ENCODE measurements around the gene DNAH2. TPM values are rescaled to one million over a fixed set of nuclear protein-coding genes. Genes with fewer than 3 reads are reported as not detected.
"Not testable (repeated sequence)": the region's sequence is repeated elsewhere in the genome, so short reads cannot be mapped to it uniquely, and the experiment has no call there.

Gene DNAH2
- total RNA-seq, 1 donor from 2014 or later = 0.10 TPM

DNA sequence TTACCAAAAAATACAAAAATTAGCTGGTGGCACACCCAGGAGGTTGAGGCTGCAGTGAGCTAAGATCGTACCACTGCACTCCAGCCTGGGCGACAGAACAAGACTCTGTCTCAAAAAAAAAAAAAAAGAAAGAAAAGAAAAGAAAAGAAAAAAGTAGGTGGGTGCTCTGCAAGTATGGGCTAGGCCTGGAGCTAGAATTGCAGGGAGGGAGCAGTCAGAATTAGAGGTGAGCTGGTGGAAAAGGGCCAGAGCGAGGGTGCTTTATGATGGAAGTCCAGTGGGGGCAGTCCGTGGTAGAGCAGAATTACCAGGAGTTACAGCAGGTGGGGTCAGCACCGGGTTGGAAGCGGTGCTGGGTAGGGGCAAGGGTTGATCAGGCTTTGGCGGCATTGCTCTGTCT lies 59.5 kb downstream of the DNAH2 start:
- no peak for DNase-seq

GRCh38 chr17:7780736-7781135 lies 63.2 kb downstream of the DNAH2 start:
- no peak for DNase-seq

GRCh38 chr17:7781429-7781828 lies 63.9 kb downstream of the DNAH2 start:
- DNase-seq = no peak

- DNase-seq = no peak
Measured at GRCh38 chr17:7782240-7782639, 64.7 kb downstream of the DNAH2 start.

DNA sequence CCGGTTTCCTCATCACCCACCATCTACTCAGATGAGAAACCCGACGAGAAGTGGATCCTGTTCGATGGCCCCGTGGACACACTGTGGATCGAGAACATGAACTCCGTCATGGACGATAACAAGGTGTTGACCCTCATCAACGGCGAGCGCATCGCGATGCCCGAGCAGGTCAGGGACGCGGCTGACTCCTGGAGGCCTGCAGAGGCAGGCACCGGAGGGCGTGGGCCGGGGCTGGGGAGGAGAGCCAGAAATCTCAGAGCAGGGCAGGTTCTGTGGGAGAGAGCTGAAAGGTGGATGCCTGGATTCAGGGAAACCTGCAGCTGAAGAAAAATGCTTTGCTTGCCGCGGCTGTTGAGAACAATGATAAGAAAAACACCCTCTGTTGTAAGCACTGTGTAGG lies 69.3 kb downstream of the DNAH2 start:
- no peak for DNase-seq

- no peak for DNase-seq
Measured at GRCh38 chr17:7789131-7789530, 71.6 kb downstream of the DNAH2 start.

DNA sequence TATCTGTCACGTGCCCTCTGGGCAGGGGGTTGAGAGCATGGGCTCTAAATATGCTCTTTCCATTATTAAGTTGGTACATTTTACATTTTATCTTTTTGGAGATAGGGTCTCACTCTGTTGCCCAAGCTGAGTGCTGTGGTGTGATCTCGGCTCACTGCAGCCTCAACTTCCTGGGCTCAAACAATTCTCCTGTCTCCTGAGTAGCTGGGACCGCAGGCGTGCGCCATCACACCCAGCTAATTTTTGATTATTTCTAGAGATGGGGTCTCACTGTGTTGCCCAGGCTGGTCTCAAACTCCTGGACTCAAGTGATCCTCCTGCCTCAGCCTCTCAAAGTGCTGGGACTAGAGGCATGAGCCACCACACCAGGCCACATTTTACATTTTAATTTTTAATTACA lies 72.6 kb downstream of the DNAH2 start:
- DNase-seq = no peak

DNA sequence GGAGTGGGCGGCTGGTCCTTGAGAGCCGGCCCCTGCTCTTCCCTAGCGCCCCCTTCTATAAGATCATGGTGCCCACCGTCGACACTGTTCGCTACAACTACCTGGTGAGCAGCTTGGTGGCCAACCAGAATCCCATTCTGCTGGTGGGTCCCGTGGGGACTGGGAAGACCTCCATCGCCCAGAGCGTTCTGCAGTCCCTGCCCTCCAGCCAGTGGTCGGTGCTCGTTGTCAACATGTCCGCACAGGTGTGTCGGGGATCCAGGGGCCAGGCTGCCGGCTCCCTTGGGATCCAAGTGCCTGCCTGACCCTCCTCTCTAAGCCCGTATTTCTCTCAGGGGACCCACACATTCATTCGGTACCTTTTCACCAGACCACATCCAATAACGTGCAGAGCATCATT lies 75.1 kb downstream of the DNAH2 start:
- DNase-seq = no peak

DNA sequence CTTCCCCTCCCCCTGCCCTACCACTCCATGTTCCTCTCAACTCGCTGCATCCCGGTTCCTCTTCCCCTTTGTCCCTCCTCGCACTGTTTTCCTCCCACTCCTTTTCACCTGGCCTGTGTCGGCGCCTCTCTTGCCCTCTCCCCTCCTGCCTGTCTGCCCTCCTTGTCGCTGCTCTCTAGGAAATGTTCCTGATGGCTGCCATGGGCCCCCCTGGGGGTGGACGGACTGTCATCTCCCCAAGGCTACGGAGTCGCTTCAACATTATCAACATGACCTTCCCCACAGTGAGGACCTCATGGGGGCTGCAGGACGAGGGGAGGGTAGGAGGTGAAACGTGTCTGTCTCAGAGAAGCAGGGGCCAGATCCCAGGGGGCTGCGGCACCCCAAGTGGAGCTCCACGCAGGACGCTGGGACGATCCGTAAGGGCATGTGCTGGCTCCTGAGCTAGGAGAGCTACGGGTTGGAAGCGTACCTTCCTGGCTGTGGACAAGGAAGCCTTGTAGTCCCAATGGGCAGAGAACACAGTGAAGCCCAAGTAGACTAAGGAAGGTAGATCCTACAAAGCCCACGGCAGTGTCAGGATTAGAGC lies 76.6 kb downstream of the DNAH2 start:
- no peak for DNase-seq

- DNase-seq = no peak
Measured at GRCh38 chr17:7797976-7798375, 80.4 kb downstream of the DNAH2 start.

DNA sequence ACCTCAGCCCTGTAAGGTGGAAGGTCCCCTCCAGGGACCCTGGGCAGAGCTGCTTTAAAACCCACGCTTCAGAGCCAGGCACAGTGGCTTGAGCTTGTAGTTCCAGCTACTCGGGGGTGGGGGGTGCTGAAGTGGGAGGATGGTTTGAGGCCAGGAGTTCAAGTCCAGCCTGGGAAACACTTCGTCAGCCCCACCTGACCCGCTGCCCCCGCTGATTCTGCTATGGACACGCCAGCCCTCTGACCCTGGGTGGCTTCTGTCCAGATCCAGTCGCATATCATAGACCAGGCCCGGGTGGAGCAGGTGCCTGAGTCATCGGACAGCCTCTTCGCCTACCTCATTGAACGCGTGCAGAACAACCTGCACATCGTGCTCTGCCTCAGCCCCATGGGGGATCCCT lies 81.3 kb downstream of the DNAH2 start:
- DNase-seq = no peak

- no peak for DNase-seq
Measured at GRCh38 chr17:7803981-7804380, 86.4 kb downstream of the DNAH2 start.

DNA sequence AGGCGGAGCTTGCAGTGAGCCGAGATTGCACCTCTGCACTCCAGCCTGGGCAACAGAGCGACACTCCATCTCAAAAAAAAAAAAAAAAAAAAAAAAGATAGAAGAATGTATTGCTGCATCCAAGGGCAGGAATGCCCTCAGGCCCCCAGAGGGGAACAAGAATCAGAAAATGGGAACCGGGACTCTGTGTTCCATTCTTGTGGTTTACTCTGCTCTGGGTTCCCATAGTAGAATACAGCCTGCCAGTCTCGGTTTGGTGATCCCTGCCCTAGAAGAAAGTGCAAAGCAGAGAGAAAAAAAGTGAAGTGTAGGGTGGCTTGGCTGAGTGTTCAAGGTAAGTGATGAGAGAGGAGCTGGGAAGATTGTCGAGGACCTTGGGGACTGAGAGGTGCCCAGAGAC lies 89.0 kb downstream of the DNAH2 start:
- DNase-seq = no peak

GRCh38 chr17:7807206-7807605 lies 89.7 kb downstream of the DNAH2 start:
- DNase-seq = no peak

DNA sequence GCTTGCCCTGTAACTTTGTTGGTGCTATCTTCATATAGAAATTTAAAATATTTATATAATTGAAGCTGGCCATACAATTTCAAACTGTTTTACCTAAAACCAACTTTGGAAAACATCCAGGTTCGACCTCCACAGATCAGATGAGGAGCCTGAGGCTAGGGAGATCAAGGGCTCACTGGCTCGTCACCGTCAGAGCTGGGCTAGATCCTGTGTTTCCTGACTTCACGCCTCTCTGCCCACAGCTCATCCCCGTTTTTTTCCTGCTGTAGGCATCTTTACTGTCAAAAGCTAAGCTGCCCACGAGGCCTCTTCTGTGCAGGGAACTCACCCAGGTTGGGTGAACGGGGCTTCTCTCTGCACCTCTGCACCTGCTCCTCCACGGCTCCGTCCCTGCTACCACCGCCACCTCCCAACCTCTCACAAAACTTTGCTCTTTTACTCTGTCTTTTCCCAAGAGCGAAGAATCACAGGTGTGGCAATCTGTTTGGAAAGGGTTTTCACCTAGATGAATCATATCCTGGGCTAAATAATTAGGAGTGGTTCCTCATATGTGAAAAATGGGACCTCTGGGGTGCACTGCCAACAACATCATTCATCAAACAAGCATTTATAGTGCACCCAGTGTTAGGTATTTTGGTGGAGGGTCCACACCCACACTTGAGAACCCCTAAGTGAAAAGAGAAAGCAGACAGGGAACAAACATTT lies 91.7 kb downstream of the DNAH2 start:
- no peak for DNase-seq

GRCh38 chr17:7809791-7810343 lies 92.3 kb downstream of the DNAH2 start:
- not testable (repeated sequence) for DNase-seq

DNA sequence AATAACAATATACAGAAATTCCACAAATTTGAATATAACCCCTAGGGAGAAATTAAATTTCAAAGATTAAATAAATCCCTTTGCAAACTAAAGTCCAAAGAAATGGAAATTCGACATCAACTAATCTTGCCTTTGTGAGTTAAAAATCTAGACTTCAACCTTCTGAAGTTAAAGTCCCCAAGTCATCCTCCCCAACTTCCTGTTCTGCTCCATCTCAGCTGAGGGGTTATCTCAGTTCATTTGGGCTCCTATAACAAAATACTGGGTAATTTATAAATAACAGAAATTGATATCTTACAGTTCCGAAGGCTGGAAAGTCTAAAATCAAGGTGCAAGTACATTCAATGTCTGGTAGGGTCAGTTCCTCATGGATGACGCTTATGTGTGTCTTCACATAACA lies 93.7 kb downstream of the DNAH2 start:
- no peak for DNase-seq

DNA sequence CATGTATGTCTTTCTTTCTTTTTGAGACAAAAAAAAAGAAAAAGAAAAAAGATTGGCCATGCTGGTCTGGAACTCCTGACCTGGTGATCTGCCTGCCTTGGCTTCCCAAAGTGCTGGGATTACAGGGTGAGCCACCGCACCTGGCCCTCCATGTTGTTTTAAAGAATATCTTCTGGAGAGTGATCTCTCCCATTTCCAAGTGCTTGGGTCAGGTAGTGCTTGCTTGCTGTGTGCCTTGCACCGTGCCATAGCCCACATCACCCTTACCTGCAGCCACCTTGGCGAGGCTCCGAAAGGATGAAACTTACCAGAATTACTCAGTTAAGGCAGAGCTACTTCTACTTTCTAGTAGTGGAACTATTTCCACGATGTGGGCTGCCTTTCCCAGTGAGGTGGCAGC lies 97.4 kb downstream of the DNAH2 start:
- DNase-seq = no peak

GRCh38 chr17:7816926-7817642 lies 99.5 kb downstream of the DNAH2 start:
- no peak for DNase-seq

GRCh38 chr17:7817643-7817964 lies 100.1 kb downstream of the DNAH2 start:
- DNase-seq = no peak

DNA sequence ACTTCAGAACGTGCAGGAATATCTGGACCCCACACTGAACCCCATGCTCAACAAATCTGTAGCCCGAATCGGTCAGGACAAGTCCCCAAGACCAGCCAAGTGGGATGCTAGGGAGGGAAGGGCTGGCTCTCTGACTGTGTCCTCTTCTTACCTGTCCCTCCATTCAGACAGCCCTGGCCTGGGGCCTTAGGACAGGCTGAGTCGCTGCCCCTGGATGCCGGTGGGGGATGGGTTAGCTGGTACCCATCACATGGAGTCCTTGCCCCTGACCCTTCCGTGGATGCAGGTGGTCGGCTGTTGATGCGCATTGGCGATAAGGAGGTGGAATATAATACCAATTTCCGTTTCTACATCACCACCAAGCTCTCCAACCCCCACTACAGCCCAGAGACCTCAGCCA lies 100.5 kb downstream of the DNAH2 start:
- DNase-seq = no peak

DNA sequence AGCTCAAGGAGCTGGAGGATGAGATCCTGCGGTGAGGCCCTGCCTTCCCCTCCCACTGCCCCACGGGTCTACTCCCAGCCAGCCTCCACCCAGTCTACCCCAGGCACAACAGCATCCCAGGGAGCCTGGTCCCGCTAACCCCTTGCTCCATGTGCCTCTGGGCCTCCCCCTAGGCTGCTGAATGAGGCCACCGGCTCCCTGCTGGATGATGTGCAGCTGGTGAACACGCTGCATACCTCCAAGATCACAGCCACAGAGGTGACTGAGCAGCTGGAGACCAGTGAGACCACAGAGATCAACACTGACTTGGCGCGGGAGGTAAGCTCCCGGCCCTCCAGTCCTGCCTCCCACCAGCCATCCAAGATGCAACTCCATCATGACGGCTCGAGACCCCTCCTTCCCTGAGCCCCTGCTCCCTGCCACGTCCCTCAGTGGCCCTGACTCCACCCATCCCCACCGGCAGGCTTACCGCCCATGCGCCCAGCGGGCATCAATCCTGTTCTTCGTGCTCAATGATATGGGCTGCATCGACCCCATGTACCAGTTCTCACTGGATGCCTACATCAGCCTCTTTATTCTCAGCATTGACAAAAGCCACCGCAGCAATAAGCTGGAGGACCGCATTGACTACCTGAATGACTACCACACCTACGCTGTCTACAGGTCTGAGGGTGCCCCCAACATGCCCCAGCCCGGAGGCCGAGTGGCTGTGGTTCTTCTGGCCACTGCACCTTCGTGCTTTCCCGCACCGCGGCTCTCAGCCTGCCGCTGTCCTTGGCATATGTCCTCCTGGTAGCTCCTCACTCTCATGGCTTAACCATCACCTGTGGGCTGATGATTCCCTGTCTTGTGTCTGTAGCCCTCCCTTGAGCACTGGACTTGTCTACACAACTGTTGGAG lies 101.5 kb downstream of the DNAH2 start:
- DNase-seq = no peak

DNA sequence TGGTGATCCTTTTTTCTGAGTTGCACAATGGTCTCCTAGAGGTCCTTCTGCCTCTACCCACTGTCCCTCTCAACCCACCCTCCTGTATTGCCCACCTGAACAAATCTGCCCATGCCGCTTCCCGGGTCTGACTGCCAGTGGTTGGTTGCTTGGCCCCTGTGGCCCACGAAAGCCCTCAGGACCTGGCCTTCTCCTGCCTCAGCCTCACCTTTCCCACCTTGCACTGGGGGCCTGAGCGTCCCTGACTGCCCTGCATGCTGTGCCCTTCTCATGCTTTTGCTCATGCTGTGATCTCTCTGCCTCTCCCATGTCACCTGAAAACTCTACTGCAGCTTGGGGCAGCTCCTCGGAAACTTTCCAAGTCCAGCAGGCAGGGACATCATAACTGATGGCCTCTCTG lies 102.7 kb downstream of the DNAH2 start:
- no peak for DNase-seq
